Measurements from ENCODE around the gene SMARCB1.

Gene SMARCB1

GRCh38 chr22:23831781-23832180 lies 45.0 kb downstream of the SMARCB1 start:
- no peak for DNase-seq (ENCODE audit: low read depth)

GRCh38 chr22:23832226-23833016 lies 45.7 kb downstream of the SMARCB1 start:
- no peak for DNase-seq (ENCODE audit: low read depth)

- no peak for DNase-seq (ENCODE audit: low read depth)
Observed at GRCh38 chr22:23833017-23833751, 46.4 kb downstream of the SMARCB1 start.

GRCh38 chr22:23833911-23834317 lies 47.1 kb downstream of the SMARCB1 start:
- no peak for DNase-seq (ENCODE audit: low read depth)

- no peak for DNase-seq (ENCODE audit: low read depth)
Observed at GRCh38 chr22:23834406-23834792, 47.6 kb downstream of the SMARCB1 start.

- DNase-seq (ENCODE audit: low read depth), result no peak
Observed at GRCh38 chr22:23834793-23835483, 48.2 kb downstream of the SMARCB1 start.

GRCh38 chr22:23835484-23836144 lies 48.8 kb downstream of the SMARCB1 start:
- DNase-seq (ENCODE audit: low read depth), result peak; percentile 44

- no peak for DNase-seq (ENCODE audit: low read depth)
Observed at GRCh38 chr22:23836281-23836680, 49.5 kb downstream of the SMARCB1 start.

- no peak for DNase-seq (ENCODE audit: low read depth)
Observed at GRCh38 chr22:23836692-23837495, 50.1 kb downstream of the SMARCB1 start.

- no peak for DNase-seq (ENCODE audit: low read depth)
Observed at GRCh38 chr22:23837496-23837859, 50.7 kb downstream of the SMARCB1 start.

- no peak for DNase-seq (ENCODE audit: low read depth)
Observed at GRCh38 chr22:23837911-23838680, 51.3 kb downstream of the SMARCB1 start.

- DNase-seq (ENCODE audit: low read depth), result peak; percentile 96
Observed at GRCh38 chr22:23838681-23839468, 52.1 kb downstream of the SMARCB1 start, which contains the start of gene DERL3. TSS of gene DERL3 (minus strand) at chr22:23839006. CDS start at chr22:23838987, 19 bp downstream.

- no peak for DNase-seq (ENCODE audit: low read depth)
Observed at GRCh38 chr22:23840026-23840425, 53.3 kb downstream of the SMARCB1 start.

GRCh38 chr22:23841292-23841691 lies 54.5 kb downstream of the SMARCB1 start:
- no peak for DNase-seq (ENCODE audit: low read depth)

GRCh38 chr22:23841736-23842445 lies 55.1 kb downstream of the SMARCB1 start:
- DNase-seq (ENCODE audit: low read depth), result no peak

GRCh38 chr22:23842599-23842998 lies 55.8 kb downstream of the SMARCB1 start:
- DNase-seq (ENCODE audit: low read depth), result no peak

- no peak for DNase-seq (ENCODE audit: low read depth)
Observed at GRCh38 chr22:23844739-23845202, 58.0 kb downstream of the SMARCB1 start.

- peak; percentile 27 for DNase-seq (ENCODE audit: low read depth)
Observed at GRCh38 chr22:23845265-23846080, 58.7 kb downstream of the SMARCB1 start.

Measured in EH (cell line).